Fibroblast of lung (primary cell): Measurements from ENCODE around the gene ATRNL1. TPM values are rescaled to one million over a fixed set of nuclear protein-coding genes. Genes with fewer than 3 reads are reported as not detected.
A peak's percentile ranks its signal among the peaks of the same experiment; 100 is the strongest.

Experiments used
- DNase-seq, 2 donors: peaks; one replicate each; pipeline versions ENCODE4 v3.0.0 to v3.0.0-alpha.2; 2010; ENCODE audit warnings: low read depth in 2 of 2
- H2AFZ ChIP-seq: 2 replicates; pipeline ENCODE4 v1.5.1; 2012; ENCODE audit warnings: low read length, control low read depth, inconsistent platforms
- H3K27ac ChIP-seq: 2 replicates; pipeline ENCODE4 v1.5.1; 2011; ENCODE audit warnings: low read length, control low read depth; ENCODE audit not compliant: insufficient read depth
- H3K27me3 ChIP-seq: 2 replicates; pipeline ENCODE4 v1.5.1; 2011; ENCODE audit warnings: mild to moderate bottlenecking, low read length; ENCODE audit not compliant: control insufficient read depth, insufficient read depth
- H3K36me3 ChIP-seq: 2 replicates; pipeline ENCODE4 v1.5.1; 2011; ENCODE audit warnings: low read length; ENCODE audit not compliant: control insufficient read depth, insufficient read depth
- H3K4me1 ChIP-seq: 2 replicates; pipeline ENCODE4 v1.5.1; 2011; ENCODE audit warnings: low read length; ENCODE audit not compliant: control insufficient read depth, insufficient read depth; ENCODE audit errors: extremely low read depth
- H3K4me2 ChIP-seq: 2 replicates; pipeline ENCODE4 v1.5.1; 2011; ENCODE audit warnings: low read length, control low read depth; ENCODE audit not compliant: insufficient read depth; ENCODE audit errors: extremely low read depth
- H3K4me3 ChIP-seq, 4 experiments: fragments of 200-600 bp in 1 of 4; sonication (generic) in 1 of 4; replicated peaks in 1 of 4; 2 replicates each; pipeline ENCODE4 v1.5.1; 2011 to 2016; ENCODE audit warnings: low read length in 4 of 4, low read depth in 3 of 4, mild to moderate bottlenecking in 3 of 4, control low read depth in 2 of 4, inconsistent platforms in 1 of 4, mixed read lengths in 1 of 4; ENCODE audit not compliant: insufficient read depth in 1 of 4; ENCODE audit errors: control extremely low read depth in 1 of 4
- H3K79me2 ChIP-seq: 2 replicates; pipeline ENCODE4 v1.5.1; 2012; ENCODE audit warnings: mild to moderate bottlenecking, low read length, inconsistent platforms; ENCODE audit not compliant: control insufficient read depth, insufficient read depth
- H3K9ac ChIP-seq: 2 replicates; pipeline ENCODE4 v1.5.1; 2011; ENCODE audit warnings: mild to moderate bottlenecking, low read length, control low read depth; ENCODE audit not compliant: insufficient read depth
- H3K9me3 ChIP-seq: 2 replicates; pipeline ENCODE4 v1.5.1; 2012; ENCODE audit warnings: low read depth, low read length; ENCODE audit not compliant: control insufficient read depth, insufficient read depth
- H4K20me1 ChIP-seq: 2 replicates; pipeline ENCODE4 v1.5.1; 2011; ENCODE audit warnings: low read length; ENCODE audit not compliant: control insufficient read depth, insufficient read depth; ENCODE audit errors: extremely low read depth
- EZH2 ChIP-seq: IDR thresholded peaks from 2 replicates; pipeline ENCODE4 v1.5.1; 2012; ENCODE audit warnings: low read length, control low read depth, mild to moderate bottlenecking; ENCODE audit errors: missing control alignments
- polyA plus RNA-seq, 2 donors: library from polyadenylated mRNA; depleted of rRNA in 1 of 2; stranded (reverse) in 1 of 2; unstranded in 1 of 2; fragments of >200 nt; gene quantifications; 2 replicates each; pipeline ENCODE4 v1.2.1, GENCODE V29; 2011 to 2012; ENCODE audit warnings: missing spikeins in 1 of 2
- total RNA-seq: library from RNA; depleted of rRNA; stranded (reverse); fragments of >200 nt; gene quantifications from 2 replicates; pipeline ENCODE4 v1.2.1, GENCODE V29; 2014
- TF ChIP-seq, protein P1 (sequence below), 2 donors: IDR thresholded peaks in 1 of 2; conservative IDR thresholded peaks in 1 of 2; 1 replicate in 1 of 2; 2 replicates in 1 of 2; pipeline ENCODE4 v1.5.1; 2011 to 2012; ENCODE audit warnings: low read length in 2 of 2, control low read depth in 1 of 2, inconsistent platforms in 1 of 2, low read depth in 1 of 2, mild to moderate bottlenecking in 1 of 2

Gene ATRNL1
- total and polyA plus RNA-seq, 2 donors (not counting 1 experiment from before 2014, with no cell fraction given) = 0.33 TPM

DNA sequence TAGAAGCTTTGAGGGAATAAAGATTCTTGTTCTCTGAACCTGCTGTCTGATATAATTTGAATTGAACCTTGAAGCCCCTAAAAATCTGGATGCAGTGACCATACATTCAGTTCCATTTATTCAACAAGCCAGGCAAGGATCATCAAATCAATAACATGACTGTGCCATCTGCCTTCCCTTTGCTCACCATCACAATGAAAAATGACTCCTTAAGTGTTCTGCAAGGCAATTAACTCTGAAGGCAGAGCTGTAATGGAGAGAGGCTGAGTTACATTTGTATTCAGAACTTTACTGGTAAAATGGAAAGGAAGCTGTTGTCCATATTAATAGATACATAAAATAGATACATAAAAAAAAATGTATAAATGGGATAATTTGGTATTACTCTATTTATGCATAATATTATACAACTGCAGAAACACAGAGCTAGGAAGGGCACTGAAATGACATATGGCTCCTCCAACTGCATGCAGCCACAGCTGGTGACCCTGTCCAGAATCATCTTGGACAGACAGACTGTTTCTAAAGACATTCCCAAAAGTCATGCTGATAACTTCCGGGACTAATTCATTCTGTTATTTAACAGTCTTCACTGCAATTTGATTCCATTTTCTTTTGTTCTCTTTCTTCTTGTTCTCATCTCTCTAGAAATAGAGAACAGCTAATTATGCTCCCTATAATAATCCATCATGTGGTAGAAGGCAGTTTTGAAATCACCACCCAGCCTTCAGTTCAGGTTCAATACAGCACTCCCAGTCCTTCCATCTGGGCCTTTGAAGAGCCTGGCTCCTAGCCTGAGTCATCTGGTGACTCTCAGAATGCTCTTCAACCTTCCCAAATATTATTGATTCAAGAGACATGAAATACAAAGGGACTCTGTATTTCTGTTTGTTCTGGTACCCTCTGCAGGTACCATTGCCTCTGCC is 767.3 kb downstream of the ATRNL1 start:
- no peak for DNase-seq
- Histone ChIP-seq H4K20me1 (no peaks in the 10 kb centered on the region), H3K9me3 (no peaks in the 10 kb centered on the region), H3K9ac (no peak overlapping the region), H3K4me2 (no peak overlapping the region), H3K79me2 (no peaks in the 10 kb centered on the region), H3K27me3 (no peaks in the 10 kb centered on the region), H3K36me3 (no peaks in the 10 kb centered on the region), H3K4me3 (no peak overlapping the region), H3K4me1 (no peaks in the 10 kb centered on the region), H3K27ac (no peak overlapping the region), H2AFZ (no peak overlapping the region)
- TF ChIP-seq, protein P1, sequence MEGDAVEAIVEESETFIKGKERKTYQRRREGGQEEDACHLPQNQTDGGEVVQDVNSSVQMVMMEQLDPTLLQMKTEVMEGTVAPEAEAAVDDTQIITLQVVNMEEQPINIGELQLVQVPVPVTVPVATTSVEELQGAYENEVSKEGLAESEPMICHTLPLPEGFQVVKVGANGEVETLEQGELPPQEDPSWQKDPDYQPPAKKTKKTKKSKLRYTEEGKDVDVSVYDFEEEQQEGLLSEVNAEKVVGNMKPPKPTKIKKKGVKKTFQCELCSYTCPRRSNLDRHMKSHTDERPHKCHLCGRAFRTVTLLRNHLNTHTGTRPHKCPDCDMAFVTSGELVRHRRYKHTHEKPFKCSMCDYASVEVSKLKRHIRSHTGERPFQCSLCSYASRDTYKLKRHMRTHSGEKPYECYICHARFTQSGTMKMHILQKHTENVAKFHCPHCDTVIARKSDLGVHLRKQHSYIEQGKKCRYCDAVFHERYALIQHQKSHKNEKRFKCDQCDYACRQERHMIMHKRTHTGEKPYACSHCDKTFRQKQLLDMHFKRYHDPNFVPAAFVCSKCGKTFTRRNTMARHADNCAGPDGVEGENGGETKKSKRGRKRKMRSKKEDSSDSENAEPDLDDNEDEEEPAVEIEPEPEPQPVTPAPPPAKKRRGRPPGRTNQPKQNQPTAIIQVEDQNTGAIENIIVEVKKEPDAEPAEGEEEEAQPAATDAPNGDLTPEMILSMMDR (conservative IDR thresholded peaks at IDR 0.05 in 1 of 2, IDR thresholded peaks at IDR 0.05 in 1 of 2; ENCODE audit: low read depth in 1 of 2, low read length in 2 of 2) = no peak
- no peak for TF ChIP-seq EZH2

DNA sequence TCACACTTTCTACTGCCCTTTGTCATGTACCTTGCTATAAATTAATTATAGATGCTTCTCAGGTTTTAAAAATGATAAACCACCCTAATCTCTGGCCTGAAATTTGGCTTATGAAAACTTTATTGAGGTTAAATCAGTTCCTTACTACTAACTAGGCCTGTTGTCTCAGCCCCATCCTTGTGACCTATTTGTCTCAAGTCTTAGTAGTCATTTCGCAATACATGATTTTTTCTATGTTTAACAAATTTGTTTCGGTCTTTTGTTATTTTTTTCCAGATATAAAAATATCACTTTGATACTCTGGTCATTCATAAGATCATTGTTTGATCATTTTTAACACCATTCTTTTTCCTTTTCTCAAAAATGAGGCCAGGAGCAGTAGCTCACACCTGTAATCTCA is 768.3 kb downstream of the ATRNL1 start:
- no peaks in the 10 kb centered on the region for H3K9me3 ChIP-seq
- TF ChIP-seq EZH2 = no peak
- TF ChIP-seq, protein P1 (conservative IDR thresholded peaks at IDR 0.05 in 1 of 2, IDR thresholded peaks at IDR 0.05 in 1 of 2; ENCODE audit: low read depth in 1 of 2, low read length in 2 of 2) = no peak
- H3K9ac ChIP-seq = no peak overlapping the region
- H3K27me3 ChIP-seq = no peaks in the 10 kb centered on the region
- H3K36me3 ChIP-seq = no peaks in the 10 kb centered on the region
- H4K20me1 ChIP-seq = no peaks in the 10 kb centered on the region
- H3K27ac ChIP-seq = no peak overlapping the region
- no peak overlapping the region for H3K4me3 ChIP-seq
- no peak overlapping the region for H2AFZ ChIP-seq
- no peaks in the 10 kb centered on the region for H3K79me2 ChIP-seq
- DNase-seq = peak in 1 of 2 donors; percentile 9
- H3K4me2 ChIP-seq = no peak overlapping the region
- H3K4me1 ChIP-seq = no peaks in the 10 kb centered on the region

- Histone ChIP-seq H3K79me2 (no peaks in the 10 kb centered on the region), H3K9ac (no peak overlapping the region), H3K4me3 (no peak overlapping the region), H3K27me3 (no peaks in the 10 kb centered on the region), H3K36me3 (no peaks in the 10 kb centered on the region), H4K20me1 (no peaks in the 10 kb centered on the region), H3K4me1 (no peaks in the 10 kb centered on the region), H3K27ac (no peak overlapping the region), H2AFZ (no peak overlapping the region), H3K9me3 (no peaks in the 10 kb centered on the region), H3K4me2 (no peak overlapping the region)
- DNase-seq = peak; percentile 19 to 65
- TF ChIP-seq, protein P1 (conservative IDR thresholded peaks at IDR 0.05 in 1 of 2, IDR thresholded peaks at IDR 0.05 in 1 of 2; ENCODE audit: low read depth in 1 of 2, low read length in 2 of 2) = no peak
- no peak for TF ChIP-seq EZH2
Measured at GRCh38 chr10:115861864-115862263, 768.7 kb downstream of the ATRNL1 start.
